Heart left ventricle (tissue), 13 donors: Measurements from ENCODE around the gene TMC3.

ENCODE experiments used
- CTCF ChIP-seq, 12 donors: fragments of 200-600 bp; sonication (generic) in 4 of 12; IDR thresholded peaks; one replicate each; pipeline versions ENCODE4 v1.5.0 to v1.8.0; 2018 to 2022; ENCODE audit warnings: antibody characterized with exemption in 12 of 12, mild to moderate bottlenecking in 5 of 12
- POLR2A ChIP-seq, 2 donors: fragments of 450-650 bp; IDR thresholded peaks; one replicate each; pipeline ENCODE4 v1.6.1; 2017; ENCODE audit warnings: antibody characterized with exemption in 2 of 2, mild to moderate bottlenecking in 2 of 2, moderate library complexity in 2 of 2
- donor health status: ischemic (EF 13 %, LVEDD 7.1; RV severe dilation, severe dysfunction).
- donor health status: DM: no; HTN: yes; CAD: no.
- donor health status: DM: no; HTN: no; CAD: no.
- donor health status: ischemic (EF 25% LVEDD 6.9; RV normal size, moderate dysfunction).
- donor health status: ischemic (EF 25% LVEDD 5.7; RV mildly dilated, moderate dysfunction).
- donor health status: ischemic (EF 35%, LVEDD 5.7; RV mildly dilated, moderate dysfunction).
- donor health status: nonischemic (EF 11% LVEDD 7.7; RV severe dilation, severe dysfunction).
- donor health status: DM: yes; HTN: yes; CAD: no.
- donor health status: PGD.
- donor health status: ischemic (EF 29% LVEDD 5.4; RV normal size, mild dysfunction).
- donor health status: nonischemic (EF 23%, LVEDD 6.1; RV moderate dilation, normal function).

- TF ChIP-seq POLR2A (IDR thresholded peaks at IDR 0.05) (no peak), CTCF (IDR thresholded peaks at IDR 0.05) (no peak)
These were observed 47.4 kb upstream of the TMC3 start for GRCh38 chr15:81421461-81421860.
